Erythroblast (primary cell): ENCODE data around the gene ACAP3.
"Not testable (repeated sequence)": the region's sequence is repeated elsewhere in the genome, so short reads cannot be mapped to it uniquely, and the experiment has no call there.

ENCODE experiments used
- DNase-seq, 2 experiments: peaks; one replicate each; lab custom pipeline; 2025; lab: John Stamatoyannopoulos, UW
- GATA1 ChIP-seq: IDR thresholded peaks from 2 replicates; pipeline ENCODE4 v1.6.1; 2011; ENCODE audit warnings: low read depth, mild to moderate bottlenecking, control low read depth, low read length, moderate library complexity
- POLR2A ChIP-seq: IDR thresholded peaks from 2 replicates; pipeline ENCODE4 v1.6.1; 2011; ENCODE audit warnings: mild to moderate bottlenecking, low read length

Gene ACAP3

GRCh38 chr1:1260843-1261560, 46.7 kb downstream of the ACAP3 start:
- TF ChIP-seq POLR2A (peak; percentile 33), GATA1 (no peak)

GRCh38 chr1:1259951-1260600, 47.7 kb downstream of the ACAP3 start:
- TF ChIP-seq GATA1 = no peak
- TF ChIP-seq POLR2A = no peak
- peak in 1 of 2 experiments; percentile 43 for DNase-seq

More at GRCh38 chr1:1260843-1261560, 46.7 kb downstream of the ACAP3 start:
- peak; percentile 38 to 66 for DNase-seq

DNA sequence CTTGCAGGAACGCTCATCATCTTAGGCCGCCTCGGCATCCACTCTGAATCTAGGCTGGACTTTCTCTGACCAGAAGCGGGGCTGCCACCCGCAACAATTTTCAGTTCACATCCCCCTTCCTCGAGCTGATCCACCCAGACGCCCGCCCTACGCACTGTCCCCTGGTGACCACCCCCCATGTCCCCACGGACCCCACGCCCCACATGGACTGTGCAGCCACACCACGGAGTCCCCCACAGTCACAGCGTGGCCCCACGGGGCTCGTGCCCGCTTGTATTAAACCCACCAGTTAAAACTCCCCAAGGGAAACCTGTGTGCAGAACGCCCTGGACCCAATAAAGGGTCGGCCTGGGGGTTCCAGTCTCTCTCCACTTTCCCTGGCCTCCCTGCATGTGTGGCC, 48.2 kb downstream of the ACAP3 start:
- DNase-seq = no peak
- TF ChIP-seq POLR2A = no peak

DNA sequence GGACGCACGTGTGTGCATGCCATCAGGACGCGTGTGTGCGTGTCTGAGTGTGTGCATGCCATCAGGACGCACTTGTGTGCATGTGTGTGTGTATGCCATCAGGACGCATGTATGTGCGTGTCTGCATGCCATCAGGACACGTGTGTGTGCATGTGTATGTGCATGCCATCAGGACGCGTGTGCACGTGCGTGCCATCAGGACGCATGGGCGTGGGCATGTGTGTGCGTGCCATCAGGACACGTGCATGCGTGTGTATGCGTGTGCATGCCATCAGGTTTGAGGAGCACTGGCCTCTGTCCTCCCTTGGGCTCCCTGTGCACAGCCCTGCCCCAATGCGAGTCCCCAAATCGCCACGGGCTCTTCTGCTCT, 48.6 kb downstream of the ACAP3 start:
- no peak for DNase-seq
- TF ChIP-seq GATA1 = no peak
- no peak for TF ChIP-seq POLR2A

GRCh38 chr1:1256956-1257871, 50.5 kb downstream of the ACAP3 start:
- TF ChIP-seq POLR2A (no peak), GATA1 (no peak)
- no peak for DNase-seq

- DNase-seq = no peak
- TF ChIP-seq POLR2A = no peak
- no peak for TF ChIP-seq GATA1
These were observed 52.1 kb downstream of the ACAP3 start for GRCh38 chr1:1255611-1256010.

DNA sequence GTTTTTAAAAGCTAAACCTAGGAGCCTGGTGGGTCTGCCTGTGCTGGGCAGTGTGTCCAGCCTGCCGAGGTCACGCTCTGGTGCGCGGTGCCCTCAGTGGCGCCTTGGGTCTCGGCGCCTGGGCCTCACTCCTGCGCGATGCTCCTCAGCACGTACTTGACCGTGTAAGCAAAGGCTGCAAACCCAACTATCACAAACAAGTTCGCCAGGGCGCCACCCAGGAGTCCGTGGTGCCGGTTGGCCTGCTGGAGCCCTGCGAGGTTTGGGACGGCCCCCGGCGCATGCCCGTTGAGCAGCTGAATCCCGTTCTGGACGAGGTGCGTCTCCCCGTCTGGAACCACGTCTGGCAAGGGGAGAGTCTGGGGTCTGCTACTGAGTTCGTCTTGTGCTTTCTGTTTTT, 52.7 kb downstream of the ACAP3 start:
- DNase-seq = no peak
- TF ChIP-seq POLR2A (no peak), GATA1 (no peak)

DNA sequence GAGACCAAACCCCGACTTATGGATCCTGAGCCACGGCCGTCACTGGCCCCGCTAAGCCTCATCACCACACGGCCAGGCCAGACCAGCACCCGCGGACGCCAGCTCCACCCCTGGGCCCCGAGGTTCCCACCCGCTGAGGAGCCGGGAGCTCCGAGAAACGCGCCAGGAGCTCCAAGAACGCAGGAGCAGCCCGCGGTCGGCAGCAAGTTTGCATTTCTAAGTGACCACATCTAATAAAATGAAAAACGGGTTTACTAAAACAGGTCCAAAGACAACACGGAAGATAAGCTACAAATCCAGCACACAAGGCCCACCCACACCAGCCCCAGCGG, 53.1 kb downstream of the ACAP3 start:
- TF ChIP-seq GATA1 (no peak), POLR2A (no peak)
- no peak for DNase-seq

DNA sequence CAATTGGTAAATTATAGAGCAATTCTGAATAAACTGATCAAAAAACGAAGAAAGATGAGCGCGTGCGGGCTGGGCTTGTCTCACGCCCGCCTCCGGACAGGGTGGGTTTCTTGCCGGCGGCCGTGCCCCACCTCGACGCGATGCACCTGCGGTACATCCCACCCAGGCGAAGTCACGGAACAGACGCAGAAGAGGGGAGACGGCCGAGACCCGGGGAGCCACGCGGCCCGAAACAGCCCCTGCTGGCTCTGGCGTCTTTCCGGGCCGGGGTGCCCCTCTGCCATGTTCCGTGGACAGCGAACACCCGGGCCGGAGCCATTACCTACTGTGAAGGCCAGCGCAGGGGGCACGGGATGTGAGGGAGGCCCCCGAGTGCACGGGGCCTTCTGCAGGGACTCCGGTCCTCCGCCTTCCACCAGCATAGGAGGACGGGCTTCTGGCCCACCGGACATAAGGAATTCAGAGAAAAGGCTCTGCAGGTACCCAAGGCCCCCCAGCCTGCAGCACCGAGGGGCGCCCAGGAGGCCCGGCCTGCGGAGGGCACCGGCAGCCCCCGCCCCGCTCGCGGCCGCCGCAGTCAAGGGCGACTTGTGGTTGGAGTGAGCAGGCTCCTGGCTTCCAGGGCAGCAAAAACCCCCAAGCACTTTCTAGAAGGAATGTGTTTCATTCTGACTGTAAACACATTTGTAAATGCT, 53.6 kb downstream of the ACAP3 start:
- TF ChIP-seq GATA1 (no peak), POLR2A (no peak)
- DNase-seq = no peak

DNA sequence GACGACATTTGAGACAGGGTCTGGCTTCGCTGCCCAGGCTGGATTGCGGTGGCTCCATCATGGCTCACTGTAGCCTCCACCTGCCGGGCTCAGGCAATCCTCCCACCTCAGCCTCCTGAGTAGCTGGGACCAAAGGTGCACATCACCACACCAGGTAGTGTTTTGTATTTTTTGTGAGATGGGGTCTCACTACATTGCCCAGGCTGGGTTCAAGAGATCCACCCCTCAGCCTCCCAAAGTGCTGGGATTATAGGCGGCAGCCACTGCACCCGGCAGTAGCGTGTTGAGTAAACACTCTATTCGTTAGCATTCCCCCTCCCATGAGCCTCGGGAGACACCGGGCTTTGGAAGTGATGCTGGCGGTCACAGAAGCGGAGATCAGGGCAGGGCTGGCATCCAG, 54.4 kb downstream of the ACAP3 start:
- no peak for DNase-seq
- no peak for TF ChIP-seq GATA1
- no peak for TF ChIP-seq POLR2A

- DNase-seq = no peak
These were observed 56.9 kb downstream of the ACAP3 start for GRCh38 chr1:1250786-1251284.

GRCh38 chr1:1248009-1248913, 59.5 kb downstream of the ACAP3 start:
- DNase-seq = not testable (repeated sequence)

More at GRCh38 chr1:1250786-1251284, 56.9 kb downstream of the ACAP3 start:
- no peak for TF ChIP-seq GATA1
- no peak for TF ChIP-seq POLR2A

DNA sequence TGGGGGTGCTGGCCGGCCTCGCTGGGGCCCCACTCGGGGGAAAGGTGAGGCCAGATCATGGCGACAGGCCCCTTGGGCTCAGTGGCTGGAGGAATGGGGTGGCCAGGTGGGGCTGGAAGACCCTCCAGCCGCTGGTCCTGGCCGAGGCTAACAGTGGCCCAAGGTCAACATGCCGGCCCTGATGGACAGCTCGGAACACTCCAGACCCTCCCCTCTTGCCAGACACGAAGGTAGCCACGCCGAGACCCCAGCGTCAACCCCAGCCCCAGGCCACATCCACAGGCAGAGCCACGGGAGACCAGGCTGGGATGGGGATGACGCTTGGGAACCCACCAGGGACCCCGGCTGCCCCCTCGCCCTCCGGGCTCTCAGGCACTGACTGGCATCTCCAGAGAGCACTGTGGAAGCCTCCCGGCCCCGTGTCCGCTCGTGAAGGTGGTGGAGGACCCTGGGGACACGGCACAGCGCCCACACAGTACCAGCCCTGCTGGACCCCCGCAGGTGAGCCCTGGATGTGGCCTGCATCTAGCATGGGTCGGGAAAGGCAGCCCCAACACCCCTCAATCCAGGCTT, 60.3 kb downstream of the ACAP3 start:
- TF ChIP-seq POLR2A (no peak), GATA1 (no peak)
- no peak for DNase-seq
